IMR-90 (cell line): Measurements from ENCODE around the gene C2. TPM values are rescaled to one million over a fixed set of nuclear protein-coding genes. Genes with fewer than 3 reads are reported as not detected.

Experiments used
- ATAC-seq: fragments of 200-7000 bp; cut with Tn5 transposase; 2 replicates; pipeline ENCODE4 v1.9.1; 2020; ENCODE audit warnings: low read depth, mild to moderate bottlenecking, moderate library complexity
- BruUV-seq: library from RNA; stranded (reverse); fragments of 400-500 nt; replicated peaks from 2 replicates; lab custom pipeline; 2021; lab: Mats Ljungman, UMichigan
- CTCF ChIA-PET: fragments of 300-600 bp; formaldehyde crosslinking; extraction: SDS; loops from one replicate; lab custom pipeline; 2021; ENCODE audit warnings: antibody characterized with exemption; lab: Yijun Ruan, JAX
- POLR2A ChIA-PET: fragments of 300-600 bp; sonication (Branson Sonifier 250); formaldehyde crosslinking; loops from one replicate; lab custom pipeline; 2022; ENCODE audit warnings: antibody characterized with exemption; ENCODE audit not compliant: unreplicated experiment; lab: Charles Lee
- DNase-seq: peaks from one replicate; pipeline ENCODE4 v3.0.0; 2013
- H2AFZ ChIP-seq: replicated peaks from 2 replicates; pipeline ENCODE3; 2013; ENCODE audit warnings: low read length, mild to moderate bottlenecking; ENCODE audit not compliant: poor library complexity
- H2AK5ac ChIP-seq: 2 replicates; pipeline ENCODE4 v1.6.1; 2013; ENCODE audit warnings: low read depth, low read length, inconsistent platforms
- H2AK9ac ChIP-seq: replicated peaks from 2 replicates; pipeline ENCODE3; 2013; ENCODE audit warnings: mild to moderate bottlenecking, low read depth, low read length, moderate library complexity; ENCODE audit not compliant: poor library complexity
- H2BK120ac ChIP-seq: 2 replicates; pipeline ENCODE4 v1.6.1; 2013; ENCODE audit warnings: low read depth, low read length, inconsistent platforms
- H2BK15ac ChIP-seq: 3 replicates; pipeline ENCODE4 v1.6.1; 2013; ENCODE audit warnings: low read depth, low read length, inconsistent platforms
- H2BK20ac ChIP-seq: 2 replicates; pipeline ENCODE4 v1.6.1; 2013; ENCODE audit warnings: low read depth, mild to moderate bottlenecking, inconsistent platforms, low read length, moderate library complexity
- H2BK5ac ChIP-seq: 2 replicates; pipeline ENCODE4 v1.6.1; 2013; ENCODE audit warnings: mild to moderate bottlenecking, low read depth, low read length, inconsistent platforms; ENCODE audit not compliant: poor library complexity, severe bottlenecking
- H3K14ac ChIP-seq: replicated peaks from 2 replicates; pipeline ENCODE4 v1.6.1; 2013; ENCODE audit warnings: low read depth, low read length, inconsistent platforms
- H3K18ac ChIP-seq: 2 replicates; pipeline ENCODE4 v1.6.1; 2013; ENCODE audit warnings: low read depth, low read length, control low read depth
- H3K23ac ChIP-seq: 2 replicates; pipeline ENCODE4 v1.6.1; 2013; ENCODE audit warnings: low read depth, low read length, inconsistent platforms
- H3K27ac ChIP-seq: 2 replicates; pipeline ENCODE4 v1.5.1; 2013; ENCODE audit warnings: mild to moderate bottlenecking, control low read depth, low read length; ENCODE audit not compliant: insufficient read depth
- H3K27me3 ChIP-seq: 2 replicates; pipeline ENCODE4 v1.6.1; 2013; ENCODE audit warnings: low read length; ENCODE audit not compliant: control insufficient read depth, insufficient read depth
- H3K36me3 ChIP-seq: 2 replicates; pipeline ENCODE4 v1.6.1; 2013; ENCODE audit warnings: low read length, mixed read lengths; ENCODE audit not compliant: control insufficient read depth, insufficient read depth
- H3K4ac ChIP-seq: 2 replicates; pipeline ENCODE4 v1.6.1; 2013; ENCODE audit warnings: low read depth, low read length, inconsistent platforms
- H3K4me1 ChIP-seq: 2 replicates; pipeline ENCODE4 v1.6.1; 2013; ENCODE audit warnings: low read length, mixed read lengths; ENCODE audit not compliant: control insufficient read depth, insufficient read depth
- H3K4me2 ChIP-seq: 2 replicates; pipeline ENCODE4 v1.6.1; 2013; ENCODE audit warnings: low read depth, mild to moderate bottlenecking, control low read depth, low read length, moderate library complexity
- H3K4me3 ChIP-seq: 2 replicates; pipeline ENCODE4 v1.5.1; 2013; ENCODE audit warnings: low read depth, mild to moderate bottlenecking, control low read depth, low read length, moderate library complexity; ENCODE audit not compliant: insufficient read depth
- H3K56ac ChIP-seq: 2 replicates; pipeline ENCODE4 v1.6.1; 2013; ENCODE audit warnings: low read length, inconsistent platforms; ENCODE audit not compliant: insufficient read depth; ENCODE audit errors: extremely low read depth
- H3K79me1 ChIP-seq, 2 experiments: 2 replicates each; pipeline ENCODE4 v1.6.1; 2013; ENCODE audit warnings: low read length in 2 of 2, inconsistent platforms in 1 of 2, low read depth in 1 of 2
- H3K9ac ChIP-seq: 2 replicates; pipeline ENCODE4 v1.6.1; 2013; ENCODE audit warnings: low read depth, low read length, control low read depth
- H3K9me1 ChIP-seq: 2 replicates; pipeline ENCODE4 v1.6.1; 2013; ENCODE audit warnings: low read length, inconsistent platforms; ENCODE audit not compliant: insufficient read depth
- H3K9me3 ChIP-seq: 2 replicates; pipeline ENCODE4 v1.6.1; 2013; ENCODE audit warnings: low read length; ENCODE audit not compliant: control insufficient read depth, insufficient read depth
- H4K20me1 ChIP-seq: 2 replicates; pipeline ENCODE4 v1.6.1; 2013; ENCODE audit warnings: low read length, inconsistent platforms; ENCODE audit not compliant: insufficient read depth
- H4K5ac ChIP-seq: 2 replicates; pipeline ENCODE4 v1.6.1; 2013; ENCODE audit warnings: mild to moderate bottlenecking, low read depth, low read length, control low read depth
- H4K8ac ChIP-seq, 2 experiments: 2 replicates each; pipeline ENCODE4 v1.6.1; 2013; ENCODE audit warnings: low read depth in 2 of 2, low read length in 2 of 2, control low read depth in 1 of 2, inconsistent platforms in 1 of 2
- H4K91ac ChIP-seq: 2 replicates; pipeline ENCODE4 v1.6.1; 2013; ENCODE audit warnings: low read depth, low read length, inconsistent platforms; ENCODE audit not compliant: insufficient read depth
- BHLHE40 ChIP-seq: fragments of 150-350 bp; IDR thresholded peaks from 2 replicates; pipeline ENCODE4 v1.6.1; 2016; ENCODE audit warnings: mild to moderate bottlenecking, low read depth, low read length
- CEBPB ChIP-seq: IDR thresholded peaks from 2 replicates; pipeline ENCODE4 v1.6.1; 2012; ENCODE audit warnings: low read depth, low read length, improper control_type of control experiment
- CHD1 ChIP-seq: IDR thresholded peaks from 2 replicates; pipeline ENCODE4 v1.6.1; 2012; ENCODE audit warnings: low read depth, low read length, improper control_type of control experiment
- FOS ChIP-seq: fragments of 150-350 bp; IDR thresholded peaks from 2 replicates; pipeline ENCODE4 v1.6.1; 2016; ENCODE audit warnings: low read depth, low read length
- MAFK ChIP-seq: IDR thresholded peaks from 2 replicates; pipeline ENCODE4 v1.6.1; 2012; ENCODE audit warnings: low read depth, low read length, improper control_type of control experiment
- MAZ ChIP-seq: IDR thresholded peaks from 2 replicates; pipeline ENCODE4 v1.6.1; 2012; ENCODE audit warnings: low read depth, mild to moderate bottlenecking, low read length, improper control_type of control experiment, moderate library complexity, borderline replicate concordance
- MXI1 ChIP-seq: IDR thresholded peaks from 2 replicates; pipeline ENCODE4 v1.6.1; 2012; ENCODE audit warnings: low read depth, mild to moderate bottlenecking, low read length, moderate library complexity, borderline replicate concordance
- NFE2L2 ChIP-seq: fragments of 150-350 bp; IDR thresholded peaks from 2 replicates; pipeline ENCODE4 v1.6.1; 2016; ENCODE audit warnings: low read depth, mild to moderate bottlenecking, low read length
- POLR2A ChIP-seq: IDR thresholded peaks from 2 replicates; pipeline ENCODE4 v1.6.1; 2012; ENCODE audit warnings: mild to moderate bottlenecking, low read depth, low read length
- RAD21 ChIP-seq: IDR thresholded peaks from 2 replicates; pipeline ENCODE4 v1.6.1; 2012; ENCODE audit warnings: low read length, improper control_type of control experiment
- RCOR1 ChIP-seq: IDR thresholded peaks from 2 replicates; pipeline ENCODE4 v1.6.1; 2012; ENCODE audit warnings: mild to moderate bottlenecking, low read length, improper control_type of control experiment; ENCODE audit not compliant: insufficient replicate concordance
- RFX5 ChIP-seq: IDR thresholded peaks from 2 replicates; pipeline ENCODE4 v1.8.0; 2012; ENCODE audit warnings: low read depth, mild to moderate bottlenecking, low read length, moderate library complexity
- SMC3 ChIP-seq: fragments of 150-350 bp; IDR thresholded peaks from 2 replicates; pipeline ENCODE4 v1.6.1; 2016; ENCODE audit warnings: low read depth, mild to moderate bottlenecking, antibody characterized with exemption, low read length, moderate library complexity
- WGBS, 2 experiments: methylation state at CpG; one replicate each; pipeline versions ENCODE4 v1.1.5 to v1.1.7; 2013; ENCODE audit warnings: missing lambda C conversion rate in 2 of 2; ENCODE audit not compliant: insufficient read length in 1 of 2; ENCODE audit errors: extremely low coverage in 2 of 2; 5-methylcytosine and 5-hydroxymethylcytosine counted together
- dilution Hi-C: fragments of 300-500 bp; cut with HindIII; formaldehyde crosslinking; loops from one replicate; pipeline ENCODE4 v1.14.3; 2018; ENCODE audit warnings: low sequenced_read_pairs; ENCODE audit not compliant: unreplicated experiment
- in situ Hi-C: fragments of 300-500 bp; cut with MboI; formaldehyde crosslinking; loops from 3 replicates; pipeline ENCODE4 v1.14.3; 2019; ENCODE audit warnings: low sequenced_read_pairs, inconsistent platforms, mixed read lengths
- intact Hi-C: fragments of 100-400 bp; cut with micrococcal nuclease; formaldehyde crosslinking; loops from 2 replicates; pipeline ENCODE4 v1.10.0; 2022
- polyA plus RNA-seq, 3 experiments: library from polyadenylated mRNA; depleted of rRNA; stranded (reverse); fragments of >200 nt; gene quantifications; 2 replicates each; pipeline ENCODE4 v1.2.3, GENCODE V29; 2012; ENCODE audit warnings: low replicate concordance in 1 of 3
- total RNA-seq: library from RNA; depleted of rRNA; stranded (reverse); fragments of >200 nt; gene quantifications from 2 replicates; pipeline ENCODE4 v1.2.3, GENCODE V29; 2012
- TF ChIP-seq, protein P1 (sequence below): conservative IDR thresholded peaks from 2 replicates; pipeline ENCODE4 v1.5.1; 2012; ENCODE audit warnings: mild to moderate bottlenecking, low read depth, low read length, improper control_type of control experiment
- TF ChIP-seq, protein P2 (sequence below): fragments of 150-350 bp; IDR thresholded peaks from 2 replicates; pipeline ENCODE4 v1.6.1; 2016; ENCODE audit warnings: low read depth, mild to moderate bottlenecking, low read length, moderate library complexity, borderline replicate concordance
- TF ChIP-seq, protein P3 (sequence below): fragments of 150-350 bp; IDR thresholded peaks from 2 replicates; pipeline ENCODE4 v1.6.1; 2017; ENCODE audit warnings: mild to moderate bottlenecking, antibody characterized with exemption, low read length, low read depth

C2 gene
- total and polyA plus RNA-seq, 2 of the 4 experiments (the other 2 are of a cell fraction) = 0.18 to 0.19 TPM

DNA sequence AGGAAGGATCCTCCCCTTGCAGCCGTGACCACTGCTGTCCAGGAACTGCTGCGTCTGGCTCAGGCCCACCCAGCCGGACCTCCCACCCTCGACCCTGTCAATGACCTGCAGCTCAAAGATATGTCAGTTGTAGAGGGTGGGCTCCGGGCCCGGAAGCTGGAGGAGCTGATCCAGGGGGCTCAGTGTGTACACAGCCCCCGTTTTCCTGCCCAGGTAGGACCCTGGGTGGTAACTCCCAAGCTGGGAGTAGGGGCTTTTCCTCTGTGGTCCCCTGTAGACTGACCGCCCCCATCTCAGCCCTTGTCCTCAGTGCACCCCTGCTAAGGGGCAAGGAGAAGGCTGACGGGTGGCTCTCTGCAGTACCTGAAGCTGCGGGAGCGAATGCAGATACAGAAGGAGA, 40.8 kb downstream of the C2 start:
- in situ Hi-C loops = no loop called here
- CTCF ChIA-PET = no interaction called here

More for the DNA sequence above, 40.8 kb downstream of the C2 start:
- Histone ChIP-seq H2BK5ac (no peak overlapping the region), H3K4ac (no peak overlapping the region), H2BK15ac (no peak overlapping the region), H3K4me2 (no peak overlapping the region), H3K18ac (no peak overlapping the region), H4K91ac (no peak overlapping the region), H2BK120ac (no peak overlapping the region), H4K20me1 (no peaks in the 10 kb centered on the region), H3K27ac (no peak overlapping the region), H2AK5ac (no peak overlapping the region), H3K56ac (no peak overlapping the region), H3K14ac (no peak overlapping the region), H3K4me1 (peaks cover 11% of the 10 kb centered on the region), H2AFZ (no peak overlapping the region), H2AK9ac (no peak overlapping the region), H3K27me3 (no peaks in the 10 kb centered on the region), H3K4me3 (no peak overlapping the region), H2BK20ac (no peak overlapping the region), H3K9me1 (peaks cover 6% of the 10 kb centered on the region; the same call in 1 of the 2 replicates), H4K5ac (no peak overlapping the region), H4K8ac (no peak overlapping the region), H3K36me3 (peaks cover 59% of the 10 kb centered on the region), H3K23ac (no peak overlapping the region), H3K9ac (no peak overlapping the region), H3K79me1 (peaks cover 12 to 39% of the 10 kb centered on the region in 2 experiments), H3K9me3 (no peaks in the 10 kb centered on the region)
- 77% methylated on average over 4 of the region's 11 CpGs; no CpG with 5 or more reads in 1 of the 2 experiments for WGBS, 2 experiments
- dilution Hi-C loops = no loop called here
- ATAC-seq (no peak), DNase-seq (no peak)
- POLR2A ChIA-PET = no interaction called here
- TF ChIP-seq MAZ (no peak), MAFK (no peak), BHLHE40 (no peak), FOS (no peak), MXI1 (no peak), RAD21 (no peak), RCOR1 (no peak), SMC3 (no peak), NFE2L2 (no peak), CHD1 (no peak), RFX5 (no peak), POLR2A (no peak), CEBPB (no peak)
- TF ChIP-seq, protein P1, sequence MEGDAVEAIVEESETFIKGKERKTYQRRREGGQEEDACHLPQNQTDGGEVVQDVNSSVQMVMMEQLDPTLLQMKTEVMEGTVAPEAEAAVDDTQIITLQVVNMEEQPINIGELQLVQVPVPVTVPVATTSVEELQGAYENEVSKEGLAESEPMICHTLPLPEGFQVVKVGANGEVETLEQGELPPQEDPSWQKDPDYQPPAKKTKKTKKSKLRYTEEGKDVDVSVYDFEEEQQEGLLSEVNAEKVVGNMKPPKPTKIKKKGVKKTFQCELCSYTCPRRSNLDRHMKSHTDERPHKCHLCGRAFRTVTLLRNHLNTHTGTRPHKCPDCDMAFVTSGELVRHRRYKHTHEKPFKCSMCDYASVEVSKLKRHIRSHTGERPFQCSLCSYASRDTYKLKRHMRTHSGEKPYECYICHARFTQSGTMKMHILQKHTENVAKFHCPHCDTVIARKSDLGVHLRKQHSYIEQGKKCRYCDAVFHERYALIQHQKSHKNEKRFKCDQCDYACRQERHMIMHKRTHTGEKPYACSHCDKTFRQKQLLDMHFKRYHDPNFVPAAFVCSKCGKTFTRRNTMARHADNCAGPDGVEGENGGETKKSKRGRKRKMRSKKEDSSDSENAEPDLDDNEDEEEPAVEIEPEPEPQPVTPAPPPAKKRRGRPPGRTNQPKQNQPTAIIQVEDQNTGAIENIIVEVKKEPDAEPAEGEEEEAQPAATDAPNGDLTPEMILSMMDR = no peak
- TF ChIP-seq, protein P2, sequence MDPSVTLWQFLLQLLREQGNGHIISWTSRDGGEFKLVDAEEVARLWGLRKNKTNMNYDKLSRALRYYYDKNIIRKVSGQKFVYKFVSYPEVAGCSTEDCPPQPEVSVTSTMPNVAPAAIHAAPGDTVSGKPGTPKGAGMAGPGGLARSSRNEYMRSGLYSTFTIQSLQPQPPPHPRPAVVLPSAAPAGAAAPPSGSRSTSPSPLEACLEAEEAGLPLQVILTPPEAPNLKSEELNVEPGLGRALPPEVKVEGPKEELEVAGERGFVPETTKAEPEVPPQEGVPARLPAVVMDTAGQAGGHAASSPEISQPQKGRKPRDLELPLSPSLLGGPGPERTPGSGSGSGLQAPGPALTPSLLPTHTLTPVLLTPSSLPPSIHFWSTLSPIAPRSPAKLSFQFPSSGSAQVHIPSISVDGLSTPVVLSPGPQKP = no peak
- TF ChIP-seq, protein P3, sequence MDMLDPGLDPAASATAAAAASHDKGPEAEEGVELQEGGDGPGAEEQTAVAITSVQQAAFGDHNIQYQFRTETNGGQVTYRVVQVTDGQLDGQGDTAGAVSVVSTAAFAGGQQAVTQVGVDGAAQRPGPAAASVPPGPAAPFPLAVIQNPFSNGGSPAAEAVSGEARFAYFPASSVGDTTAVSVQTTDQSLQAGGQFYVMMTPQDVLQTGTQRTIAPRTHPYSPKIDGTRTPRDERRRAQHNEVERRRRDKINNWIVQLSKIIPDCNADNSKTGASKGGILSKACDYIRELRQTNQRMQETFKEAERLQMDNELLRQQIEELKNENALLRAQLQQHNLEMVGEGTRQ = no peak
- no TSS peak for BruUV-seq
- intact Hi-C loops = no loop called here
